Ishikawa (cell line): Measurements from ENCODE around the gene TSC22D3.

Experiments
- CEBPB ChIP-seq: IDR thresholded peaks from 2 replicates; pipeline ENCODE4 v1.6.1; 2012
- CREB1 ChIP-seq: IDR thresholded peaks from 2 replicates; pipeline ENCODE4 v1.6.1; 2012; ENCODE audit warnings: low read depth
- EGR1 ChIP-seq: IDR thresholded peaks from 2 replicates; pipeline ENCODE4 v1.6.1; 2012
- EP300 ChIP-seq: IDR thresholded peaks from 2 replicates; pipeline ENCODE4 v1.6.1; 2012; ENCODE audit warnings: borderline replicate concordance
- FOXM1 ChIP-seq: IDR thresholded peaks from 2 replicates; pipeline ENCODE4 v1.6.1; 2012; ENCODE audit warnings: low read depth, borderline replicate concordance
- MAX ChIP-seq: IDR thresholded peaks from 2 replicates; pipeline ENCODE4 v1.6.1; 2012
- NFIC ChIP-seq: IDR thresholded peaks from 2 replicates; pipeline ENCODE4 v1.6.1; 2012
- RAD21 ChIP-seq: IDR thresholded peaks from 2 replicates; pipeline ENCODE4 v1.6.1; 2012; ENCODE audit warnings: low read depth
- REST ChIP-seq: IDR thresholded peaks from 2 replicates; pipeline ENCODE4 v1.6.1; 2012; ENCODE audit warnings: low read depth, mild to moderate bottlenecking
- TAF1 ChIP-seq: IDR thresholded peaks from 2 replicates; pipeline ENCODE4 v1.6.1; 2012; ENCODE audit warnings: low read depth, mild to moderate bottlenecking
- TCF12 ChIP-seq: IDR thresholded peaks from 2 replicates; pipeline ENCODE4 v1.6.1; 2012; ENCODE audit warnings: low read depth
- TEAD4 ChIP-seq: IDR thresholded peaks from 2 replicates; pipeline ENCODE4 v1.6.1; 2012
- USF1 ChIP-seq: IDR thresholded peaks from 2 replicates; pipeline ENCODE4 v1.6.1; 2012
- YY1 ChIP-seq: IDR thresholded peaks from 2 replicates; pipeline ENCODE4 v1.6.1; 2012; ENCODE audit warnings: low read depth
- ZBTB7A ChIP-seq: IDR thresholded peaks from 2 replicates; pipeline ENCODE4 v1.6.1; 2012; ENCODE audit warnings: low read depth

TSC22D3 gene

DNA sequence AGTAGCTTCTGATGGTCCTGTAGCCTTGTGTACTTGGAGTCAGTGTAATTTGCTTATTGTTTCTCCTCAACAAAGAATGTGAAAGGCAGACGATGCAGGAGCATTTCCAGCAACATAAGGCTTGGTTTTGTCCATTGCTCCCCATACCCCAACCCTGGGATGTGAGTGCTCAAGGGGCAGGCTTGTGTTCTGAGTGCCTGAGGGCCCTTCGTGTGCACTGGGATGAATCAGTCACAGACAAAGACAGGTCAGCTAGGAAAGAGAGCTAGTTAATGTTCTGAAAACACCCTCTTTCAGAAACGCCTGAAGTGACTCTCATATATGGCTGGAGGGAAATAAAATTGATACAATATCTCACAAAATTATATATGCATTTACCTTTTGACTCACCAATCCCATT is 88.1 kb downstream of the TSC22D3 start:
- no peak for TF ChIP-seq EGR1
- no peak for TF ChIP-seq TCF12
- no peak for TF ChIP-seq MAX
- no peak for TF ChIP-seq FOXM1
- TF ChIP-seq TAF1, result no peak
- TF ChIP-seq EP300, result no peak

GRCh38 chrX:107686792-107687191 is 88.8 kb downstream of the TSC22D3 start:
- TF ChIP-seq CREB1 (no peak), CEBPB (no peak), NFIC (no peak), EGR1 (no peak), TEAD4 (no peak), YY1 (no peak), EP300 (no peak), USF1 (no peak), RAD21 (no peak), MAX (no peak), REST (no peak), FOXM1 (no peak), TCF12 (no peak), ZBTB7A (no peak), TAF1 (no peak)

DNA sequence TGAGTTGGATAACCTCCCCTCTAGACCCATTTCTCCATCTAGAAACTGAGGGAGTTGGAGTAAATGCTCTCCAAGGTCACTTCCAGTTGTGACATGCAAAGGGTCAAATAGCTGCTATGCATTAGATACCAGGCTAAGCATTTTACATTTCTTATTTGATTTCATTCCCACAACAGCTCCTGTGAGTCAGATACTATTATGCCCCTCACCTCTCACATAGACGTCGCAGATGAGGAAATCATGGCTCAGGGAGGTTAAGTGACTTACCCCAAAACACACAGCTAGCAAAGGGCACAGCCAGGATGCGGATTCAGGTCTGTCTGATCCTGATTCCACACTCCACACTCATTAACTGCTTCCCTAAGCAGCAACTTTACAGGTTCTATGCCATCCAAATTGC is 89.6 kb downstream of the TSC22D3 start:
- TF ChIP-seq FOXM1 (no peak), RAD21 (no peak), YY1 (no peak), ZBTB7A (no peak), MAX (no peak), EGR1 (no peak), CEBPB (no peak), CREB1 (no peak), REST (no peak), TCF12 (no peak), TEAD4 (no peak), USF1 (no peak)

GRCh38 chrX:107684956-107685385 is 90.6 kb downstream of the TSC22D3 start:
- TF ChIP-seq EP300 (no peak), NFIC (no peak), YY1 (no peak), FOXM1 (no peak), CREB1 (no peak), TEAD4 (no peak), MAX (peak; percentile 45; the same call in 1 of the 2 replicates)

DNA sequence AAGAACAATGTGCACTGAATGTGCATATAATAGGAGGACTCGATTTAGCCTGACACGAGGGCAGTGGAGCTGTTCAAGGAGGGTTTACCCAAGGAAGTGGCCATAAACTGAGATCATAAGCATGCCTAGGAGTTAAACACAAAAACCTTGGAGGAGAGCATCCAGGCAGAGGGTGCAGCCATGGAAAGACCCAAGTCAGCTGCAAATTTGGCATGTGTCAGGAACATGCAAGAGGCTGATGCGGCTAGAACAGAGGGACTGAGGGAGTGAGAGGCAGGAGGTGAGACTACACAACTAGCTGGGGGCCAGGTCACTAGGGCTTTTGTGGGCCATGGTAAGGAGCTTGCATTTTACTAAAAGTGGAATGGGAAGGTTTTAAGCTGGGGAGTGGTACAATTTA is 91.7 kb downstream of the TSC22D3 start:
- TF ChIP-seq USF1 (no peak), EGR1 (no peak)

GRCh38 chrX:107683124-107683895 is 92.3 kb downstream of the TSC22D3 start:
- TF ChIP-seq YY1, result no peak
- no peak for TF ChIP-seq MAX
- TF ChIP-seq RAD21, result no peak
- TF ChIP-seq EP300, result no peak
- TF ChIP-seq CEBPB, result no peak
- TF ChIP-seq FOXM1, result no peak
- no peak for TF ChIP-seq TAF1
- TF ChIP-seq TCF12, result no peak
- TF ChIP-seq ZBTB7A, result no peak
- no peak for TF ChIP-seq TEAD4
- no peak for TF ChIP-seq NFIC
- TF ChIP-seq USF1, result no peak
- no peak for TF ChIP-seq CREB1
- no peak for TF ChIP-seq REST
- no peak for TF ChIP-seq EGR1
